Activated CD4-positive, alpha-beta T cell treated with anti-CD3 and anti-CD28 coated beads, Interleukin-2, amount 50 U/mL, for 16 hours (primary cell): ENCODE results near the gene FERMT2.
"Not testable (repeated sequence)": the region's sequence is repeated elsewhere in the genome, so short reads cannot be mapped to it uniquely, and the experiment has no call there.

Source experiments
- DNase-seq: peaks from one replicate; pipeline ENCODE4 v3.0.0-alpha.2; 2020

Gene FERMT2

DNA sequence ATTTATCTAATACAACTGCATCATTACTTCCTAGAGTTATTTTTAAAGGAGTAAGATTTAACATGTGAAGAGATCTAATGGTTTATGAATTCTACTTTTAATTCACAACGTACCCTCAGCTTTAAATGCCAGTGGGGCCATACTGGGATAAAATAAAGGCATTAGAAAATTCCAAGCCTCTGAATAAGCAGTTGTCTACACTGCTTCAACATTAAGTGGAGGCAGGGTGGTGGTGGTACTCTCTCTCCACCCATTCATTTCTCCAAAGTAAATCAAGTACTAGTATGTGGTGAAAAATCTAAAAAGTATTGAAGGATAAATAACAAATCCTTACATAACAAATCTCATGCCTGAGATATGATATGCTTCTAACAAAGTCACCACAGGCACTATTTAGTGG lies 52.4 kb downstream of the FERMT2 start:
- no peak for DNase-seq

DNA sequence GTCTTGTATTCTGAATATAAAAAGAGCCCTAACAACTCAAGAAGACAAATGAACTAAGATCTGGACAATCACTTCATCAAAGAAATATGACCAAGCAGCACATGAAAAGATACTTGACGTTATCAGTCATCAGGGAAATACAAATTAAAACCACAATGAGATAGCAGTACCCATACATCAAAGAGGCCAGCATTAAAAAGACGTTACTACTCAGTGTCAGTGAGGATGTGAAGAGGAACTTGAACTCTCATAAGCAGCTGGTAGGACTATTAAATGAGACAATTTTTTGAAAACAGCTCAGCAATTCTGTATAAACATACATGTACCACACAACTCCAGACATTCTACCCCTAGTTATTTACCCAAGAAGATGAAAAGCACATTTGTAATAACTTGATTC lies 55.9 kb downstream of the FERMT2 start:
- DNase-seq: peak; percentile 7

DNA sequence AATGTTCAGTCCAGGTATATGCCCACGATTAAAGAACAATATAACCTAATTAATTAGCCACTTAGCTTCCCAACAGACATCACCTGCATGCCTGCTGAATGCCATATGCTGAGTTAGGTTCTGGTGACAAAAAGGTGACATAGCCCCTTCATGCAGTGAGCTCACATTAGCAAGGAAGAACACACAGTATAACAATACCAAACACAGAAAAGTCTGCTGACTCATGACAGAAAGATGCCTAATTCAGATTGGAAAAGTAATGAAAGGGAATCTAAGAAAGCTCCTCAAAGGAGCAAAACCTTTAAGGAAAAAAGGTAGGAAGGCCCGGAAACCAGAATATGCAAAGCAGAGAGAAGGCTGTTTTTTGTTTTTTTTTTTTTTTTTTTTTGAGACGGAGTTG lies 59.0 kb downstream of the FERMT2 start:
- DNase-seq: no peak

DNA sequence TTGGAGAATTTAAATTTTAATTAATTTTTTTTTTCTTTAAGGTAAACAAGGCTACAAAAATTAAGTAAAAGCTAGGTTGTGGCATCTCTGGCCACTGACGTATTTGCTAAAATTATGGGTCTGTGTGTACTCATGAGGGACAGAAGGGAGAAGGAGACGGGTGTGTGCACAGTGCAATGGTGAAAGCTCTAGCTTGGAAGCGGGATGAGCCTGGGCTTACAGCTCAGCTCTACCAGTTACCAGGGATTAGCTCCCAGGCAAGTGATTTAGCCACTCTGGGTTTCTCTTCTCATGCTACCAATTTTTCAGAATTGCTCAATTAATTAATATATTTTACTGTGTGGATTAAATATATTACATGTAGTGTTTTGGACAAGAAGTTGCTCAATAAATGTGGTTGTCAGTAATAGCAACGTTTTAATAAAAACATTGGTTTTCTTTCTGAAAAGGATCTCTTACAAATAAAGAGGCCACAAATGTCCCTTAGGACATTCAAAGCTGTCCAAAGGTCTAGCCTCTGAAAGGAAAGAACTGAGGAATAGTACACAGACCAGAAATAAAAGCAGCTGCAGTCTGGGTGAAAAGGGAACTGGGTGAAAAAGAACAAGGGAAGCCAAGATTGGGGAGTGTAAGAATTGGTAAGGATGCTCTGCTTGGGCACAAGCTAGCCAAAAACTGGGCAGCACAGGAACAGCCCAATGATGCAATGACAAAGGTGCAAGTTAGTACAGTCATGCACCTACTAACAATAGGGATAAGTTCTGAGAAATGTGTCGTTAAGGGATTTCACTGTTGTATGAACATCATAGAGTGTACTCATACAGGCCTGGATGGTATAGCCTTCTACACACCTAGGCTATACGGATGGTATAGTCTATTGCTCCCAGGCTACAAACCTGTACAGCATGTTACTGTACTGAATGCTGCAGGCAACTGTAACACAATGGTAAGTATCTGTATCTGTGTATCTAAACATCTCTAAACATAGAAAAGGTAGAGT lies 61.7 kb downstream of the FERMT2 start:
- DNase-seq: no peak

DNA sequence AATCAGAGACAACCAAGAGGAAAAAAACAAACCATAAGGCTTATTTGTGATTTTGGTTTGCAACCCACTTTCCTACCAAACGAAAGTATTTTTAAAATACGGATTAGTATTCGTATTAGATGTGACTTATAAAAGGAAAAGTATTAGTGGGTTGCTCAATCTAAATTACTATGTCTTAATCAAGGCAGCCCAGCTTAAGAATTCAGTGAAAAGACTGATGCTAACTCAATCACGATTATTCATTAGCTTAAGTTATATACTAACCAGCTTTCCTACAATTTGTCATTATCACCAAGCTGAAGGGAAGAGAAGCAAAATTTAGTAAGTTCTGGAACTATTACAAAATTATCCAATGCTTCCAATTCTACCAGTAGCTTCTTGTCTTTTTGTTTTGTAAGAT lies 62.7 kb downstream of the FERMT2 start:
- DNase-seq: no peak

DNA sequence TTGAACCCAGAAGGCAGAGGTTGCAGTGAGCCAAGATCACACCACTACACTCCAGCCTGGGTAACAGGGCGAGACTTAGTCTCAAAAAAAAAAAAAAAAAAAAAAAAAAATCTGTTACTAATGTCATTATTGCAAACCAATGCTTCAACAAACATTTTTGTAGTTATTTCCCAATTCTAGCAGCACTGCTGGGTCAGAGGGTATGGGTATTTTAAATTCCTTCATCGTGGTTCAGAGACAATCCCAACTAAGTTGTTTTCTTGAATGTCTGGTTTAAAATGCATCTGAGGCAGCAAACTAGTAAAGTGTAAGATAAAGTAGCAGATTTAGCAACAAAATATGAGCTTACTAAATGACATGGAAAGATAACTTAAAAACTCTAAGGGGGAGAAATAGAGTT lies 65.6 kb downstream of the FERMT2 start:
- no peak for DNase-seq

DNA sequence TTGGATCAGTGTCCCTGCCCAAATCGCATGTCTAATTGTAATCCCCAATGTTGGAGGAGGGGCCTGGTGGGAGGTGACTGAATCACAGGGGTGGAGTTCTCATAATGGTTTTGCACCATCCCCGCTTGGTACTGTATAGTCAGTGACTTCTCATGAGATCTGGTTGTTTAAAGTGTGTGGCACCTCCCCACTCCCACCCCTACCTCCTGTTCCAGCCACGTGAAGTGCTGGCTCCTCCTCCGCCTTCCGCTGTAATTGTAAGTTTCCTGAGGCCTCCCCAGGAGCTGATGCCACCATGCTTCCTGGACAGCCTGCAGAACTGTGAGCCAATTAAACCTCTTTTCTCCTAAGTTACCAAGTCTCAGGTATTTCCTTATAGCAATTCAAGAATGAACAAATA lies 67.2 kb downstream of the FERMT2 start:
- DNase-seq: no peak

DNA sequence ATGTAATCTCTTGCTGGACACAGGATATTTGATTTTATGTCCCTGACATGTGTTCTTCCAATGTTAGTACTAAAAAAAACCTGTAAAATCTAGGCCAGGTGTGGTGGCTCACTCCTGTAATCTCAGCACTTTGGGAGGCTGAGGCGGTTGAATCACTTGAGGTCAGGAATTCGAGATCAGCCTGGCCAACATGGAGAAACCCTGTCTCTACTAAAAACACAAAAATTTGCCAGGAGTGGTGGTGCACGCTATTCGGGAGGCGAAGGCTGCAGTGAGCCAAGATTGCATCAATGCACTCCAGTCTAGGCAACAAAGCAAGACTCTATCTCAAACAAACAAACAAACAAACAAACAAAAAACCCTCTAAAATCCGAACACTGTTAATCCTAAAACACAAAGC lies 68.0 kb downstream of the FERMT2 start:
- no peak for DNase-seq

DNA sequence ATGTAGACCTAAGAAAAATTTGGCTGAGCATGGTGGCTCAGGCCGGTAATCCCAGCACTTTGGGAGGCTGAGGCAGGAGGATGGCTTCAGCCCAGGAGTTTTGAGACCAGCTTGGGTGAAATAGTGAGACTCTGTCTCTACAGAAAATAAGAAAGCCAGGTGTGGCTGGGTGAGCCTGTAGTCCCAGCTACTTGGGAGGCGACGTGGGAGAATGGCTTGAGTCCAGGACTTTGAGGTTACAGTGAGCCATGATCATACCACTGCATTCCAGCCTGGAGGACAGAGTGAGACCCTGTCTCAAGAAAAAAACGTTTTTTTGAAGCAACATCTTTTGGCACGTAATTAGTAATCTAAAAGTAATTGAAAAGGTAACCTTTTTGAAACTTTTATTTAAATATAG lies 70.9 kb downstream of the FERMT2 start:
- no peak for DNase-seq

DNA sequence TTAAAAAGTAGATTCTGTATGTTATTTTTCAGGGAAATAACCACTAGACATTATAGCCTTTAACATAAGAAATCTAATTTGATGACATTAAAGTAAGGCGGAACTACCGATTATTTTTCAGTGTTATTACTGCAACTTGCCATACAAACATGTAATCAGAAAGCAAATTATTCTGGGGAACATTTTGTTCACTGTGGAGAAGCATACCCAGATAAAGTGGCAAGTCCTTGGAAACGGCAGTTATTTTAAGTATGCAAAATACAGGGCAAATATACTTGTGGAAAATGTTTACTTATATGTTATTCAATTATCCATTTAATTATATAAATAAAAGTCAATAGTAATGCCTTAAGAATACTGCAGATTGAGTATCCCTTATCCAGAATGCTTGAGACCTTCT lies 71.9 kb downstream of the FERMT2 start:
- DNase-seq: no peak

DNA sequence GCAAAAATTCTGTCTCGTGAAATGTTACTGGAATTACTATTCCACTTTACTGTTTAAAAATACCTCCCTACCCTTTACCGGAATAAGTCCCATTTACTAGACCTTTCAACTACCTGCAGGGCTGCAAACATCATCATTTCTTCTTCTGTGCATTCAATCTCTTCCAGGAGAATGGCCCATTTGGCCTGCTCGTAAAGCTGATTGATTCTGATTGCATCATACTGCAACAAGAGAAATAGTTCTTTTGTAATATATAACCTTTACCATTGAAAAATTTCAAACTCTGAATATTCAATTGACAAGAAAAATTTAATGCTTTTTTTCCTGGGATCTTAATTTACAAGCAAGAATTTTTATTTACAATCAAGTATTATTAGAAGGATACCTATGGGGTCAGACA lies 72.4 kb downstream of the FERMT2 start:
- no peak for DNase-seq

DNA sequence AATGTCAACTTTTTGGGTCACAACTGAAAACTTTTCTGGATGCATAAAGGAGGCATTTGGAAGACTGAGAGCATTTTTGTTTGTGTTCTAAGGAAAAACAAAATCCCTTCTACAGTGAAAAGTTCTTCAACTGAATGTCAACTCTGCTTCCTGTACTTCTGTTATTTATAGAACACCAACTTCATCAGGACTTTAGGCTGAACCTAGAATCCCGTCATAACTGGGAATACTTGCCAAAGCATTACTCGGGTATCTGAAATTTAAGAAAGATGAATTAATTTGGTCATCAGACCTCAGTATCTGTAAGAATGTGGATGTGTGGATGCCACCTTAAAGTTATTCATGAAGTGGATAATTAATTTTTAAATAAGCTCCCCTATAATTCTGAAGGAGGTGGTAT lies 73.2 kb downstream of the FERMT2 start:
- DNase-seq: no peak

DNA sequence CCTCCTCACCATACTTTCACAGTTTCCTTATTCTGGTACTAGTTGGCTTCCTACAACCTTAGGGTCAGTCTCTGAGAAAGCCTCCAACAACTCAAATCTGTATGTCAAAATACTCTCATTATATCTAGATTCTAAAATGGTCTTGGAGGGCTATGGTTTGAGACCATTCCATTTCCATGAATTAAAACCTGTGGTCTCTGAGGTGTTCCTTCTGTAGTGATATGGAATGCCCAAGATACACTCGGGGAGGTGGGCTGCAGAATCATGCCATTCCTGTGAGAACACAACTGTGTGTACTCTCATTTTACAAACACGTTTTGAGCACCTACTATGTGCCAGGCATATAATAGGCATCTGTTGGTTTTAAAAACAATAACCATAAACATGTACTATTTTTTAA lies 74.0 kb downstream of the FERMT2 start:
- no peak for DNase-seq

DNA sequence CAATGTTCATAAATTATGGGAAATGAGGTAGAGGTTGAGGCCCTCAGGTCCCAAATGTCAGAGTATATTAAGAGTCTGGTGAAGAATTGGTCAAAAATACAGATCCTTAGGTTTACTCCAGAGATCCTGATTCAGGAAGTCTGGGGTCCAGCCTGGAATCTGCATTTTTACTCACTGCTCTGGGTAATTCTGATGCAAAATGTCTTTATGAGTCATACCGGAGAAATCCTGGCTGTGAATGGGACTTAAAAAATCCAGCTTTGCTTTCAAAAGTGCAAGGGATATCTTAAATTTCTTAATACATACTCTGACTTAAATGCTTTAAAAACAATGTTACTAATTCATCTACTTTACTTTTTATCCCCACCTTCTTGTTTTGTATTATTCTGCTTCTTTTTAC lies 74.5 kb downstream of the FERMT2 start:
- no peak for DNase-seq

DNA sequence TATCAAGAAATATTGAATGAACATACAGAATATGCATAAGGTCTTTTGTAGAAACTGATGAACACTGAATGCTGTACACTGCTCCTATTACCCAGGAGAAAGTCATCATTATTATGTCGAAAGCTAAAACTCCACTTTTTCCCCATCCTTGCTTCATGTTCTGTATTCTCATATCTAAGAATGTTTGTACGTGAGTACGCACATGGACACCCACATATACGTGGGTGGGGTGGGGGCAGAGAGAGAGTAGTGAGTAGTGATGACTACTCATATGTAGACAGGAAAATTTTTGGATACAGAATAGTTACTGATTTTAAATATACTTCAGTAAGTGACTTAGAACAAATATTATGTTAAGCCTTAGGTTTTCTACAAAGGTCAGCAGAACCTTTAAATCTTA lies 75.1 kb downstream of the FERMT2 start:
- DNase-seq: no peak

DNA sequence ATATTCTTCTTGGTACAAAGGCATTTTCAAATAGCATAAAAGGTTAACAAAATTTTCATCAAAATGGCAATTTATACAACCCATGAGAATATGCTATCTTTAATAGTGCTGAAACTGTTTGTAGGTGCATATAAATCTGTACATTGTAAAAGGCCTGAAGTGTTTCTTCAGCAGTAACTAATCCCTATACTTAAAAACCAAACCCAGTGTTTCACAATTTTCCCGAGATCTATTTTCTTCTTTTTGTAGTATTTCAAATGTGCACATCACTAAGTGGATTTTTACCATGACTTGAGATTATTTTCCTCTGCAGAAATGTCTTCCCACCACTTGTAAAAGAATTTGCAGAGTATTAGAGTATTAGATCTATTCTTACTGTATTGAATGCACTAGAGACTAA lies 76.5 kb downstream of the FERMT2 start:
- DNase-seq: no peak

DNA sequence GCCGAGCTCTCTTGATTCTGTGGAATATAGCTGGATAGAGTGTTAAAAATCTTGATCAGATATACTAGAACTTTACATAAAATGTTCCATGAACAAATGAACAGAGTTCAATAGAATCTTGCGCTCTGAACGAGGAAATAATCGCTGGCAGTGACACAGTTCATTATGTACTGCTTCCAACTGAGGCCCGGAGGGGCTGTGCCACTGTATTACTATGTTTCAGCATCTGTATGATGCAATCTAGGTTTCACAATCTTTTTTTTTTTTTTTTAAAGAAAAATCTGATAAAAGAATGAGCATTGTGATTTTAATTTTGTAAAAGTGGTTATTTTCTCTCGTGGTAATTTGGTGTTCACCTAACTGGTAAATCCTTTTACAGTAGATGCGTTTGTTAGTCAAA lies 77.2 kb downstream of the FERMT2 start:
- no peak for DNase-seq

DNA sequence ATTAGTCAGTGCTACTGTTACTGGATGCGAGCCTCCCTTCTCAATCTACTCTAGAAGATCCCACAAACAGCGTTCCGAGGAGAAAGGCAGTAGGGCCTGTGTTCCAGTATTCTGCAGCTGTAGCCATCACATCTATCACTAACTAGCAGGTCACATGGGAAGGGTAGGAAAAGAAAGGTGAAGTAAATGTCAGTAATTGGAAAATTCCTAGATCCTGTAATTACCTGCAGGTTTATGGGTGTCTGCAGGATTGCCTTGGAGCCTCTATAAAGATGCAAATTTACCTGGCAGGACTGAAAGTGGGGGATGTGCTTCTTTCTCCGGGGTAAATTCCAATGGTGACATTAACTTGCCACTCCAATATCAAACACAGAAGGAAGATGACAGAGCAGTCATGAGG lies 77.8 kb downstream of the FERMT2 start:
- DNase-seq: no peak

DNA sequence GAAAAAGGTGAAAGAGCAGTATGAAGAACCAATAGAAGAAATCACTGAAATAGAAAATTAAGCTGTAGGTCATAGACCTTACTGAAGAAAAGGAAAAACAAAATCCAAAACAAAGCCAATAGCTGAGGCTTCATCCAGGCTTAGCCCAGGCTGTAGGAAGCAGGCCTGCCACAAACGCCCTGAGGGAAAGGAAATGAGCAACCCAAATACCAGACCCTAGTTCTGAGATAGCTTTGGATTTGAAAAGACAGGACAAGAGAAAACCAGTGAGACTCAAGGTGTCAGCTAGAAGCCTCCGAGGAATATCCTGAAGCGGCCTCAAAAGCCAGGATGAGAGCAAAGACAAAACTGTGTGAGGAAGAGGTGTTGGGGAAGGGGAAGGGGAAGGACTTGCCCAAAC lies 79.2 kb downstream of the FERMT2 start:
- DNase-seq: no peak

DNA sequence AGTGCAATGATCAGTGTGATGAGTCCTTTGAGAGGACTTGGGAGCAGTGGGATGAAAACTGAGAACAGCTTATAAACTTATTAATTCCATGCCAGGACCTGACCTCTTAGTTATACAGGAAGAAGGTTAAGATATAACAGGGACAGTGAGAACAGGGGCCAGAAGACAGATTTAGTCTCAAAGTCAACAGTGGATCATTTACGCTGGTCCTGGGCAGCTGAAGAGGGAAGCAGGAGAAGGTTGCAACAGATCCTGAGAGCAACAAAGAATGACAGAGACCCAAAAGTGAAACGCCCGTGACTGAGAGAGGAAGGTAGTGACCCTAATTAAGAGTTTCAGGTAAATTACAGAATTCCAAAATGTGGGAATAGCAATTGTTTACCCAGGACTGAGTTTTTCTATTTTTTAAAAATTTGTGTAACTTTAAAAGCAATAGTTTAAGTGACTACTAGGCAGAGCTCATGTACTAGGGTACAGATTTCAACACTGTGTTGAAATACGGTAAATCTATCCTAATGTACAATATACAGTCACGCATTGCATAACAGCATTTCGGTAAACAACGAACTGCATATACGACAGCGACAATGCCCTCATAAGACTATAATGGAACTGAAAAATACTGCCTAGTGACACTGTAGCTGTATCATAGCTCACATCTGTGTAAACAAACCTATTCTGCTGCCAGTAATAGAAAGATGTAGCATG lies 81.8 kb downstream of the FERMT2 start:
- no peak for DNase-seq

DNA sequence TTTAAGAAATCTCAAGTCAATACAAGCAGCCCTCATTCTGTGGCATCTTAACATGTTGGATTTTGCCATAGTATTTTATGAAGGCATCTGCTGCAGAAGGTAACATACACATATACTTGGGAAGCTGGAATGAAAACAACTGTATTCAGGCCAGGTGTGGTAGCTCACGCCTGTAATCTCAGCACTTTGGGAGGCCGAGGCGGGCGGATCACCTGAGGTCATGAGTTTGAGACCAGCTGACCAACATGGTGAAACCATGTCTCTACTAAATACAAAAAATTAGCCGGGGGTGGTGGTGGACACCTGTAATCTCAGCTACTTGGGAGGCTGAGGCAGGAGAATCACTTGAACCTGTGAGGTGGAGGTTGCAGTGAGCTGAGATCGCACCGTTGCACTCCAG lies 86.0 kb downstream of the FERMT2 start:
- not testable (repeated sequence) for DNase-seq

DNA sequence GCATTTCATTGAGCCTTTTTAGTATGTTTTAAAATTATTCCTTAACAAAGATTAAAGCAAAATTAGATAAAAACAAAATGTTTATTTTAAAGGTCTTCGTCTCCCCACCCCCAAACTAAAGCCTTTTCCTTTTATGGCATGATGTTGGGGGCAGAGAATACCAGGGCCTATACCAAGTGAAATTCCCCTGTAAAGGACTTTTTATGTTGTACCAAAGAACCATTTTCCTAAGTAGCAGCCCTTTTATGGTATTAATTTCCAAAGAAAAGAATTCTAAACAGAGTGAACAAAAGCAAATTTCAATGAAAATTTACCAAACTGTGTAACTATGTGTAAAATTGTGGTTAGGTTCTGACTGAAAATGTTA lies 87.5 kb downstream of the FERMT2 start:
- no peak for DNase-seq

DNA sequence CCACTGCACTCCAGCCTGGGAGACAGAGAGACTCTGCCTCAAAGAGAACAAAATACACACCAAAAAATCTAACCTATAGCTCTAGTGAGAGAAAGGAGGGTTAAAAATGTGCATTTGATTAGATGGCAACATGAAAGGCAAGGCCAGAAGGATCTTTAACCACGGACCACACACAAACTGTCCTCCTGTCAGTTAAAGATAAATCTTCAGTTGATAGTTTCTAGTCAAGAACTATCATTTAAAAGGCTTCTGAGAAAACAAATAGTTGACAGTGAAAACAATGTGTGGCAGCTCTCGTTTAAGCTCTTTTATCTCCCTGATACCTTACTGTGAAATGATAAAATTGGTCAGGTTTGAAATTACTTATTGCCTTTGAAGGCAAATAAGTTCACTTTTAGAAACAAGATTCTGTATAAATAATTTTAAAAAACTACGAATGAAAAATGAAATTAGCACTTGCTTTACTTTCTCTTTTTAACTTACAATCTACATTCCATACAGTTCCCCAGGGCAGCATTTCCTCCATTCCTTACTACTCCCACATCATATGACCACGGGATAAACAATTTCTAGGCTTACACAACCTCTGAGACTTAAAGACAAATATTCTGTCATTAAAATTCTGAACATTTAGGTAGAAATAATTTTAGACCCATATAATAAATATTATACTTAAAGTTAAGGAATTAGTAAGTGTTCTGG lies 88.1 kb downstream of the FERMT2 start:
- DNase-seq: no peak

DNA sequence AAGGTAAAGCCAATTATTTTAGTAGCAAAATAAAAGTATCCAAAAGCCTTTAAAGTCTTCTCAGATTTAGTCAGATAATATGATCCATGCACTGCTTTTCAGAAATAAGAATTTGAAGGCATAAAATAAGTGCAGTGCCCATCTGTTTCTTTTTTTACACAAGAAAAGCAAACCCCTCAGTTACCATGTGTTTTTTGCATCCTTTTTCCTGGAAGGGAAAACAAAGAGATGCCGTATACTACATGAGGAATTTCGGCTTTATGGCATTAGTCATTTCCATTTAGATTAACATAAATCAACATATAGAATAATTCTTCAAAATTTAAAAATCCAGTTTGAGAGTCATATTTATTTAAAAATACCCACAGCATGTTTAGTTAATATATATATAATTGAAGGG lies 89.4 kb downstream of the FERMT2 start:
- DNase-seq: no peak
